ENCODE measurements around the gene GAS7. TPM values are rescaled to one million over a fixed set of nuclear protein-coding genes. Genes with fewer than 3 reads are reported as not detected.
A peak's percentile ranks its signal among the peaks of the same experiment; 100 is the strongest.

Gene GAS7
- total and polyA plus RNA-seq, 4 donors = 9.0 to 112 (median 46.1) TPM

GRCh38 chr17:9948928-9949327 is 249.5 kb downstream of the GAS7 start:
- Histone ChIP-seq H3K9me3 (ENCODE audit: control insufficient read depth in 4 of 4, insufficient read depth in 3 of 4, low read length in 3 of 4) (no peaks in the 10 kb centered on the region), H3K4me1 (ENCODE audit: control insufficient read depth in 5 of 5, insufficient read depth in 5 of 5, low read length in 5 of 5) (peaks cover 0 to 7% (median 0%) of the 10 kb centered on the region in 5 donors), H3K27me3 (ENCODE audit: control insufficient read depth in 3 of 3, insufficient read depth in 3 of 3, low read length in 2 of 3) (peaks cover 0 to 3% (median 0%) of the 10 kb centered on the region in 3 donors), H3K36me3 (ENCODE audit: control insufficient read depth in 4 of 4, insufficient read depth in 4 of 4, low read length in 4 of 4) (peaks cover 0 to 15% (median 4%) of the 10 kb centered on the region in 4 donors), H3K9ac (ENCODE audit: insufficient read depth in 1 of 2, low read length in 2 of 2) (no peak overlapping the region), H3K27ac (ENCODE audit: low read depth in 1 of 2, low read length in 1 of 2) (no peak overlapping the region), H3K4me3 (no peak overlapping the region)
- ATAC-seq (ENCODE audit: insufficient read depth, low FRiP score) (no peak), DNase-seq (peak in 1 of 3 donors; percentile 47)
- no peak for TF ChIP-seq CTCF (IDR thresholded peaks at IDR 0.05; ENCODE audit: control extremely low read depth, extremely low read depth)
- 68 to 87% methylated on average over 10 of the region's 10 CpGs for WGBS, 2 donors

- H3K36me3 ChIP-seq (ENCODE audit: control insufficient read depth in 4 of 4, insufficient read depth in 4 of 4, low read length in 4 of 4) = peaks cover 0 to 28% (median 14%) of the 10 kb centered on the region in 4 donors
- peaks cover 0 to 7% (median 0%) of the 10 kb centered on the region in 5 donors for H3K4me1 ChIP-seq (ENCODE audit: control insufficient read depth in 5 of 5, insufficient read depth in 5 of 5, low read length in 5 of 5)
- 84 to 88% methylated on average over 7 of the region's 7 CpGs for WGBS, 2 donors
These were observed 253.7 kb downstream of the GAS7 start for GRCh38 chr17:9944704-9945103.

GRCh38 chr17:9943343-9943742 is 255.1 kb downstream of the GAS7 start:
- 87 to 89% methylated on average over 9 of the region's 9 CpGs for WGBS, 2 donors

More at GRCh38 chr17:9944704-9945103, 253.7 kb downstream of the GAS7 start:
- TF ChIP-seq CTCF (IDR thresholded peaks at IDR 0.05; ENCODE audit: control extremely low read depth, extremely low read depth) = no peak
- Histone ChIP-seq H3K27ac (ENCODE audit: low read depth in 1 of 2, low read length in 1 of 2) (no peak overlapping the region), H3K9ac (ENCODE audit: insufficient read depth in 1 of 2, low read length in 2 of 2) (no peak overlapping the region), H3K4me3 (no peak overlapping the region), H3K9me3 (ENCODE audit: control insufficient read depth in 4 of 4, insufficient read depth in 3 of 4, low read length in 3 of 4) (no peaks in the 10 kb centered on the region), H3K27me3 (ENCODE audit: control insufficient read depth in 3 of 3, insufficient read depth in 3 of 3, low read length in 2 of 3) (no peaks in the 10 kb centered on the region)
- ATAC-seq (ENCODE audit: insufficient read depth, low FRiP score) = no peak
- DNase-seq = no peak

More at GRCh38 chr17:9943343-9943742, 255.1 kb downstream of the GAS7 start:
- Histone ChIP-seq H3K36me3 (ENCODE audit: control insufficient read depth in 4 of 4, insufficient read depth in 4 of 4, low read length in 4 of 4) (peaks cover 0 to 38% (median 20%) of the 10 kb centered on the region in 4 donors), H3K27ac (ENCODE audit: low read depth in 1 of 2, low read length in 1 of 2) (no peak overlapping the region), H3K27me3 (ENCODE audit: control insufficient read depth in 3 of 3, insufficient read depth in 3 of 3, low read length in 2 of 3) (no peaks in the 10 kb centered on the region), H3K4me1 (ENCODE audit: control insufficient read depth in 5 of 5, insufficient read depth in 5 of 5, low read length in 5 of 5) (no peaks in the 10 kb centered on the region), H3K9ac (ENCODE audit: insufficient read depth in 1 of 2, low read length in 2 of 2) (no peak overlapping the region), H3K9me3 (ENCODE audit: control insufficient read depth in 4 of 4, insufficient read depth in 3 of 4, low read length in 3 of 4) (peaks cover 0 to 4% (median 1%) of the 10 kb centered on the region in 4 donors), H3K4me3 (no peak overlapping the region)
- no peak for TF ChIP-seq CTCF (IDR thresholded peaks at IDR 0.05; ENCODE audit: control extremely low read depth, extremely low read depth)
- ATAC-seq (ENCODE audit: insufficient read depth, low FRiP score) (no peak), DNase-seq (no peak)
